ENCODE results near the gene KEL.

- TF ChIP-seq POLR2AphosphoS5 (IDR thresholded peaks at IDR 0.05; ENCODE audit: low read depth, low read length) (no peak), SIN3A (IDR thresholded peaks at IDR 0.05; ENCODE audit: borderline replicate concordance, insufficient read depth, low read length) (no peak), REST (IDR thresholded peaks at IDR 0.05; ENCODE audit: insufficient read depth in 1 of 2, low read depth in 2 of 2, low read length in 2 of 2) (no peak), TAF1 (IDR thresholded peaks at IDR 0.05; ENCODE audit: borderline replicate concordance, insufficient read depth, low read length) (no peak), FOXP2 (optimal IDR thresholded peaks at IDR 0.05; ENCODE audit: borderline replicate concordance, extremely low read depth, extremely low read length, insufficient read depth) (no peak)
These were observed 23.6 kb downstream of the KEL start for GRCh38 chr7:142938611-142939010.
